Sigmoid colon (tissue), 4 donors: Measurements from ENCODE around the gene PABPC3.

Source experiments
- EP300 ChIP-seq, 4 donors: sonication (generic); formaldehyde crosslinking; IDR thresholded peaks; one replicate each; pipeline ENCODE4 v1.6.1; 2017; ENCODE audit warnings: antibody characterized with exemption in 4 of 4
- POLR2AphosphoS5 ChIP-seq, 4 donors: sonication (generic); formaldehyde crosslinking; IDR thresholded peaks; one replicate each; pipeline ENCODE4 v1.6.1; 2017; ENCODE audit warnings: antibody characterized with exemption in 4 of 4
- TF ChIP-seq, protein P1 (sequence below), 4 experiments: fragments of 450-650 bp in 3 of 4; fragments of 200-600 bp in 1 of 4; IDR thresholded peaks; one replicate each; pipeline ENCODE4 v1.5.1; 2016 to 2019; ENCODE audit warnings: antibody characterized with exemption in 4 of 4, mild to moderate bottlenecking in 3 of 4, moderate library complexity in 2 of 4

GRCh38 chr13:25067064-25067463 is 28.9 kb upstream of the PABPC3 start:
- TF ChIP-seq, protein P1, sequence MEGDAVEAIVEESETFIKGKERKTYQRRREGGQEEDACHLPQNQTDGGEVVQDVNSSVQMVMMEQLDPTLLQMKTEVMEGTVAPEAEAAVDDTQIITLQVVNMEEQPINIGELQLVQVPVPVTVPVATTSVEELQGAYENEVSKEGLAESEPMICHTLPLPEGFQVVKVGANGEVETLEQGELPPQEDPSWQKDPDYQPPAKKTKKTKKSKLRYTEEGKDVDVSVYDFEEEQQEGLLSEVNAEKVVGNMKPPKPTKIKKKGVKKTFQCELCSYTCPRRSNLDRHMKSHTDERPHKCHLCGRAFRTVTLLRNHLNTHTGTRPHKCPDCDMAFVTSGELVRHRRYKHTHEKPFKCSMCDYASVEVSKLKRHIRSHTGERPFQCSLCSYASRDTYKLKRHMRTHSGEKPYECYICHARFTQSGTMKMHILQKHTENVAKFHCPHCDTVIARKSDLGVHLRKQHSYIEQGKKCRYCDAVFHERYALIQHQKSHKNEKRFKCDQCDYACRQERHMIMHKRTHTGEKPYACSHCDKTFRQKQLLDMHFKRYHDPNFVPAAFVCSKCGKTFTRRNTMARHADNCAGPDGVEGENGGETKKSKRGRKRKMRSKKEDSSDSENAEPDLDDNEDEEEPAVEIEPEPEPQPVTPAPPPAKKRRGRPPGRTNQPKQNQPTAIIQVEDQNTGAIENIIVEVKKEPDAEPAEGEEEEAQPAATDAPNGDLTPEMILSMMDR (IDR thresholded peaks at IDR 0.05): no peak
- TF ChIP-seq EP300 (IDR thresholded peaks at IDR 0.05) (no peak), POLR2AphosphoS5 (IDR thresholded peaks at IDR 0.05) (no peak)
